Bronchial epithelial cell (primary cell): ENCODE measurements around the gene NHP2. TPM values are rescaled to one million over a fixed set of nuclear protein-coding genes. Genes with fewer than 3 reads are reported as not detected.
"Not testable (repeated sequence)": the region's sequence is repeated elsewhere in the genome, so short reads cannot be mapped to it uniquely, and the experiment has no call there.

Source experiments
- DNase-seq: peaks from one replicate; pipeline ENCODE4 v3.0.0-alpha.2; 2010; ENCODE audit warnings: low read depth
- FAIRE-seq: peaks from 2 replicates; lab custom pipeline; 2011; peaks lifted over from hg19 to GRCh38; lab: Jason Lieb, UNC
- H3K27me3 ChIP-seq: 2 replicates; pipeline ENCODE4 v1.5.1; 2011; ENCODE audit warnings: low read length; ENCODE audit not compliant: control insufficient read depth, insufficient read depth
- H3K36me3 ChIP-seq: 2 replicates; pipeline ENCODE4 v1.5.1; 2011; ENCODE audit warnings: low read length; ENCODE audit not compliant: control insufficient read depth, insufficient read depth
- H3K4me3 ChIP-seq: 2 replicates; pipeline ENCODE4 v1.5.1; 2011; ENCODE audit warnings: mild to moderate bottlenecking, low read depth, low read length, control low read depth
- total RNA-seq: library from RNA; depleted of rRNA; stranded (reverse); fragments of >200 nt; gene quantifications from 2 replicates; pipeline ENCODE4 v1.2.1, GENCODE V29; 2014
- TF ChIP-seq, protein P1 (sequence below): IDR thresholded peaks from 2 replicates; pipeline ENCODE4 v1.5.1; 2011; ENCODE audit warnings: mild to moderate bottlenecking, moderate library complexity, low read length, control low read depth, inconsistent platforms; ENCODE audit not compliant: insufficient read depth, severe bottlenecking

Gene NHP2
- total RNA-seq, 1 donor from 2014 or later: 161 TPM

DNA sequence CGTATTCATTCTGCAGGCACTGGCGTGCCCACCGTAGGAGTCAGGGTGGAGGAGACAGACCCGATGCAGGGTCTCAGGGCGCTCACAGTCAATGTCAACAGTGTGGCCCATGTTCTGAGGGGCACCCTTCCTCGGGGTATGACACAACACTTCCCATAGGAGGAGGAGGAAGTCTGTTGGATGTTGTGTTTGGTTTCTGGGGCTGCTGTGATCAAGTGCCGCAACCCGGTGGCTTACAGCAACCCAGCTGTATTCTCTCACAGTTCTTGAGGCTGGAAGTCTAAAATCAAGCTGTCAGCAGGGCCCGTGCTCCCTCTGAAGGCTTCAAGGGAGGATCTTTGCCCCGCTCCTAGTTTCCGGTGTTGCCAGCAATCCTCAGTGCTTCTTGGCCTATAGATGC is 45.0 kb upstream of the NHP2 start:
- DNase-seq (no peak), FAIRE-seq (no peak)
- H3K27me3 ChIP-seq: peaks cover 7% of the 10 kb centered on the region
- no peak overlapping the region for H3K4me3 ChIP-seq
- TF ChIP-seq, protein P1, sequence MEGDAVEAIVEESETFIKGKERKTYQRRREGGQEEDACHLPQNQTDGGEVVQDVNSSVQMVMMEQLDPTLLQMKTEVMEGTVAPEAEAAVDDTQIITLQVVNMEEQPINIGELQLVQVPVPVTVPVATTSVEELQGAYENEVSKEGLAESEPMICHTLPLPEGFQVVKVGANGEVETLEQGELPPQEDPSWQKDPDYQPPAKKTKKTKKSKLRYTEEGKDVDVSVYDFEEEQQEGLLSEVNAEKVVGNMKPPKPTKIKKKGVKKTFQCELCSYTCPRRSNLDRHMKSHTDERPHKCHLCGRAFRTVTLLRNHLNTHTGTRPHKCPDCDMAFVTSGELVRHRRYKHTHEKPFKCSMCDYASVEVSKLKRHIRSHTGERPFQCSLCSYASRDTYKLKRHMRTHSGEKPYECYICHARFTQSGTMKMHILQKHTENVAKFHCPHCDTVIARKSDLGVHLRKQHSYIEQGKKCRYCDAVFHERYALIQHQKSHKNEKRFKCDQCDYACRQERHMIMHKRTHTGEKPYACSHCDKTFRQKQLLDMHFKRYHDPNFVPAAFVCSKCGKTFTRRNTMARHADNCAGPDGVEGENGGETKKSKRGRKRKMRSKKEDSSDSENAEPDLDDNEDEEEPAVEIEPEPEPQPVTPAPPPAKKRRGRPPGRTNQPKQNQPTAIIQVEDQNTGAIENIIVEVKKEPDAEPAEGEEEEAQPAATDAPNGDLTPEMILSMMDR: no peak
- no peaks in the 10 kb centered on the region for H3K36me3 ChIP-seq

DNA sequence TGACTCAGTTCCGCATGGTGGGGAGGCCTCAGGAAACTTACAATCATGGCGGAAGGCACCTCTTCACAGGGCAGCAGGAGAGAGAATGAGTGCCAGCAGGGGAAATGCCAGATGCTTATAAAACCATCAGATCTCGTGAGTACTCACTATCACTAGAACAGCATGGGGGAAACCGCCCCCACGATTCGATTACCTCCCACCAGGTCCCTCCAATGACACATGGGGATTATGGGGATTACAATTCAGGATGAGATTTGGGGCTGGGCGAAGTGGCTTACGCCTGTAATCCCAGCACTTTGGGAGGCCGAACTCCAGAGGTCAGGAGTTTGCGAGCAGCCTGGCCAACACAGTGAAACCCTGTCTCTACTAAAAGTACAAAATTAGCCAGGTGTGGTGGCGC is 44.5 kb upstream of the NHP2 start:
- DNase-seq: not testable (repeated sequence)

DNA sequence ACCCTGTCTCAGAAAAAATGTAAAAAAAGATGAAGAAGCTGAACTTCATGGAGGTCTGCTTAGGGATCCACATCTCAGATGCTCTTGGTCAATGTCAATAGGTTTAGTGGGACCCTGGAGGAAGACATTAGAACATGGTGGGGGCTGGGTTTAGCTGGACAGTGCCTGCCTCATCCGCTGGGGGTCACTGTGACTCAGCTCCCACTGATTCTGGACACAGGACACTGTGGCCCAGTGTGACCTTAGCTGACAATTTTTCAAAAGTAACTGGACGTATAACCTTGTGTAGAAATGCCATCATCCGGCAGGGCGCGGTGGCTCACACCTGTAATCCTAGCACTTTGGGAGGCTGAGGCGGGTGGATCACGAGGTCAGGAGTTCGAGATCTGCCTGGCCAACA is 43.3 kb upstream of the NHP2 start:
- FAIRE-seq: peak; percentile 58
- no peak for DNase-seq
- no peak overlapping the region for H3K4me3 ChIP-seq
- H3K36me3 ChIP-seq: no peaks in the 10 kb centered on the region
- peaks cover 7% of the 10 kb centered on the region for H3K27me3 ChIP-seq
- TF ChIP-seq, protein P1: peak; percentile 33

More for the DNA sequence above, 44.5 kb upstream of the NHP2 start:
- not testable (repeated sequence) for H3K27me3 ChIP-seq, H3K4me3 ChIP-seq, FAIRE-seq, H3K36me3 ChIP-seq

DNA sequence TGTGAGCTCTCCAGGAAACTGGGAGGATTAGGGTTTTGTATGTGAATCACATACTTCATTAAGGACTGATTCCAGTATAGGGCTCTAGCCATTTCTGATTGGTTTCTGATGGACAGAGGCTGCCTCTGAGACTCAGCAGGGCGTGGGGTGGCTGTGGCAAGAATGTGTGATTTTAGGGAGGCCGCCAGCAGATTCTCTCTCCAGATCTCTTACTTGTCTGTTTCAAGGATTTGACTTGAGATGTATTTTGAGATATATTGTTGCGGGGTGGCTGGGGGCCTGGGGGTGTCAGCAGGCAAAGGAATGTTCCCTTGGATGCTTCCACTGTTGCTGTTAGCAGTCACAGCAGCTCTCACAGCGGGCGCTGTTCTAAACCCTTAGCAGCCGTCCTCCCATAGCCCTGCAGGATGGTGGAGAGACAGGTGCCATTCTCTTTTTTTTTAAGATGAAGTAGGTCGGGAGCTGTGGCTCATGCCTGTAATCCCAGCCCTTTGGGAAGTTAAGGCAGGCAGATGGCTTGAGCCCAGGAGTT is 42.7 kb upstream of the NHP2 start:
- no peak overlapping the region for H3K4me3 ChIP-seq
- H3K36me3 ChIP-seq: no peaks in the 10 kb centered on the region
- FAIRE-seq (peak; percentile 28), DNase-seq (no peak)
- TF ChIP-seq, protein P1: no peak
- peaks cover 7% of the 10 kb centered on the region for H3K27me3 ChIP-seq

DNA sequence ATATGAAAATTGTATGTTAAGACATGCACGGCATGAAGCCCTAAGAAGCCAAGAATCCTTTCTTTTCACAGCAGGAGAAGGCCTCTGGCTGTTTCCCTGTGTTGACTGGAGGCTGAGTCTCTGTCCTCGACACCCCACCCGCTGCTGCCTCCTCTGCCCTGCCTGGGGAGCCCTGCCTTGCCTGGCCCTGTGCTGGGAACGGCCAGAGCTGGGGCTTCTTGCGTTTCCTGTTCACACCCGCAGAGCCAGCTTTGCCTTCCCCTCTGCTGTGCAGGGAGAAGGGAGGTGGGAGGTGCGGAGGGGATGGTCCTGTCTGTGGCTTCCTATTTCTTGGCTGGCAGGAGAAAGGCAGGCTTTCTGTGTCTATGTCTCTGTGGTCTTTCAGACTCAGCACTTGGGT is 40.3 kb upstream of the NHP2 start:
- no peak for FAIRE-seq
- Histone ChIP-seq H3K27me3 (peaks cover 7% of the 10 kb centered on the region), H3K4me3 (no peak overlapping the region), H3K36me3 (no peaks in the 10 kb centered on the region)
- no peak for DNase-seq
- TF ChIP-seq, protein P1: no peak

DNA sequence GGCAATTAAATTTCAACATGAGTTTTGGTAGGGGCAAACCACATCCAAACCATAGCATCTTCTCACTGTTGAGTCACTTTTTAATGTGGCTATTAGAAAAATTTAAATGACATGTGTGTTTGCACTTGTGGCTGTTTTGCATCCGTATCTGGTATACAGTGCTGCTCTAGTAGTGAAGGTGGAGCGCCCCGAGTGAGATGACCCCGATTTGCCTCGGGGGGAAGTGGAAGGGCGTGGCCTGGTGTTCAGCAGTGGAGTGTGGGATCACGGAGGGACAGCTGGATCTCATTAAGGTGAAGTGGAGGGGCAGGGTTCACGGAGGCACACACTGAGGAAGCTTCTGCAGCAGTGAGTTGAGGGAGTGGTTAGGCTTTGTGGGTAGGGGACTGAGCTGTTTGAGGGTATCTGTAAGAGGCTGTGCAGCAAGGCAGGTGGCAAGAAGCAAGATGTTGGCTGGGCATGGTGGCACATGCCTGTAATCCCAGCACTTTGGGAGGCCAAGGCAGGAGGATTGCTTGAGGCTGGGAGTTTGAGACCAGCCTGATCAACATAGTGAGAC is 39.6 kb upstream of the NHP2 start:
- FAIRE-seq (no peak), DNase-seq (no peak)
- TF ChIP-seq, protein P1: no peak
- Histone ChIP-seq H3K27me3 (peaks cover 7% of the 10 kb centered on the region), H3K4me3 (no peak overlapping the region), H3K36me3 (no peaks in the 10 kb centered on the region)
